Measurements from ENCODE around the gene SLC6A3.

SLC6A3 gene

GRCh38 chr5:1404062-1404461 lies 41.2 kb downstream of the SLC6A3 start:
- no peak for DNase-seq

GRCh38 chr5:1402611-1403255 lies 42.5 kb downstream of the SLC6A3 start:
- DNase-seq = no peak

GRCh38 chr5:1401536-1402138 lies 43.6 kb downstream of the SLC6A3 start:
- no peak for DNase-seq

- DNase-seq = no peak
Observed at GRCh38 chr5:1400936-1401335, 44.3 kb downstream of the SLC6A3 start.

- no peak for DNase-seq
Observed at GRCh38 chr5:1400211-1400855, 44.9 kb downstream of the SLC6A3 start.

- DNase-seq = no peak
Observed at GRCh38 chr5:1399737-1400136, 45.5 kb downstream of the SLC6A3 start.

GRCh38 chr5:1396293-1396816 lies 48.9 kb downstream of the SLC6A3 start:
- no peak for DNase-seq

GRCh38 chr5:1394881-1395860 lies 50.1 kb downstream of the SLC6A3 start:
- no peak for DNase-seq

GRCh38 chr5:1393571-1394501 lies 51.4 kb downstream of the SLC6A3 start:
- no peak for DNase-seq

- no peak for DNase-seq
Observed at GRCh38 chr5:1392801-1393565, 52.3 kb downstream of the SLC6A3 start.

- no peak for DNase-seq
Observed at GRCh38 chr5:1392261-1392660, 53.0 kb downstream of the SLC6A3 start.

GRCh38 chr5:1391691-1392090 lies 53.5 kb downstream of the SLC6A3 start:
- DNase-seq = no peak

GRCh38 chr5:1390861-1391600 lies 54.2 kb downstream of the SLC6A3 start:
- DNase-seq = no peak

- DNase-seq = no peak
Observed at GRCh38 chr5:1390333-1390732, 54.9 kb downstream of the SLC6A3 start.

- no peak for DNase-seq
Observed at GRCh38 chr5:1388383-1388967, 56.8 kb downstream of the SLC6A3 start.

GRCh38 chr5:1387876-1388275 lies 57.4 kb downstream of the SLC6A3 start:
- no peak for DNase-seq

GRCh38 chr5:1387059-1387755 lies 58.0 kb downstream of the SLC6A3 start:
- no peak for DNase-seq

- DNase-seq = peak; percentile 73
Observed at GRCh38 chr5:1386274-1386717, 58.9 kb downstream of the SLC6A3 start.
